Frontal cortex (tissue), 4 donors: ENCODE results near the gene GYG2. TPM values are rescaled to one million over a fixed set of nuclear protein-coding genes. Genes with fewer than 3 reads are reported as not detected.
"Not testable (repeated sequence)": the region's sequence is repeated elsewhere in the genome, so short reads cannot be mapped to it uniquely, and the experiment has no call there.

Experiments used
- DNase-seq, 2 donors: peaks; one replicate each; pipeline ENCODE4 v3.0.0; 2012; ENCODE audit warnings: low spot score in 2 of 2
- FAIRE-seq: peaks from 2 replicates; lab custom pipeline; 2012; peaks lifted over from hg19 to GRCh38; lab: Jason Lieb, UNC
- total RNA-seq: library from RNA; depleted of rRNA; stranded (reverse); fragments of >200 nt; gene quantifications from one replicate; pipeline ENCODE4 v1.2.3, GENCODE V29; 2014
- donor health status: control.
- donor health status: control.
- donor health status: control.

The GYG2 gene
- 4.1 TPM for total RNA-seq

DNA sequence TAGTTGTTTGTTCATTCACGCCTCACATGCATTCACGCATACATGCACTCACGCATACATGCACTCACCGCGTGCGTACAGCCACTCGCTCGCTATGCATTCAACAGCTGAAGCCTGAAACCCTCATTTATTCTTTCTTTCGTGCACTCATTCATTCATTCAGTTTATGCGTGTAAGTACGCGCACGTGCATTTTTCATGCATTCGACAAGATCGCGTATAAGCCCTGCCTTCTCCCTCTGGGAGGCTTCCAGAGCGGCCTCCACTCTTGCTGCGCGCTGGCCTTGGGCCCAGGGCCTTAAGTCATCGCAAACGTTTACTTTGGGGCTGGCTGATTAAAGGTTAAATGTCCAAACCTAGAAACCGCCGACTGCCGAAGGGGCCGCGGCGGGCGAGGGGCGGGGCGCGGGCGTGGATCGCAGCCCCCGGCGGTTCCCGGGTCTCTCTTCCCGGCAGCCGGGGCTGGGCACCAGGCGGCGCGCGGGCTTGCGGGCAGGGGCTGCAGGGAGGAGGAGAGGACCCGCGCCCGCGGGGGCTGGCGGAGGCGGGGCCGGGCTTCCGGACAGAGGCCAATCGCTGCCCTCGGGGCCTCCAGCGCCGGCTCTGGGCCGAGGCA is at the start of gene GYG2:
Gene GYG2 (plus strand): TSS at position 587 of the 615 bp plus-strand sequence. CDS start 1,259 bp downstream, outside the sequence.
- FAIRE-seq = no peak
- DNase-seq = no peak

DNA sequence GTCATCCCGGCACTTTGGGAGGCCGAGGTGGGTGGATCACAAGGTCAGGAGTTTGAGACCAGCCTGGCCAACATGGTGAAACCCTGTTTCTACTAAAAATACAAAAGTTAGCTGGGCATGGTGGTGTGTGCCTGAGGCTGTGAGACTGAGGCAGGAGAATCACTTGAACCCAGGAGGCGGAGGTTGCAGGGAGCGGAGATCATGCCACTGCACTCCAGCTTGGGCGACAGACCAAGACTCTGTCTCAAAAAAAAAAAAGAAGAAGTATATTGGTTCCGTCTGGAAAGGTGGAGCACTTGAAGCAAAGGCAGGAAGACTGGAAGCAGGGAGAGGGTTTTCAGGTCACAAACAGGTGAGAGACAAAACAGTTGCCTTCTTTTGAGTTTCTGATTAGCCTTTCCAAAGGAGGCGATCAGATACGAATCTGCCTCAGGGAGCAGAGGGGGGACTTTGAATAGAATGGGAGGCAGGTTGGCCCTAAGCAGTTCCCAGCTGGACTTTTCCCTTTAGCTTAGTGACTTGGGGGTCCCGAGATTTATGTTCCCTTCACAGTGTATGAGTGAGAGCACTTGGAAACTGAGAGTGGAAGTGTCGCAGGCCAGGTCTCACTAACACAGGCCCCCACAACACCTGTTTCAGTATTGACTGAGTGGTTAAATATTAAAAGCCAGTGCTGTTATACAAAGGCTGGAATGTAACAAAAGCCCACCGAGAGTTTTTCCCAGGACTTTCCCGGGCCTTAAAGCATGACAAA is 48.1 kb upstream of the GYG2 start:
- DNase-seq, FAIRE-seq: not testable (repeated sequence)

DNA sequence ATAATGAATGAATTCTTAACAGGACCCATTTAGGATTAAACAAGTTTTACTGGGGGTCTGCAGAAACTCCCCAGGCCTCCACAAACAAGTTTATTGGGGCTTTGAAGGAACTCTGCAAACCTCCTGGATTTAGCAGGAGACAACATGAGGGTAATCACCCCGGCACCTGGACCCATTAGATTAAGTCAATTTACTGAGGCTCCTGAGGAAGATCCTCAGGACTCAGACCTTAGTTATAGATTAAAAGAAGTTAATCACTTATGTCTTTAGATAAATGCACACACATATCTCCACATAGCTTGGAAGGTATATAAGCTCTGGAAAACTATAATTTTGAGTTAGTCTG is 47.5 kb upstream of the GYG2 start:
- FAIRE-seq = no peak
- DNase-seq = no peak

DNA sequence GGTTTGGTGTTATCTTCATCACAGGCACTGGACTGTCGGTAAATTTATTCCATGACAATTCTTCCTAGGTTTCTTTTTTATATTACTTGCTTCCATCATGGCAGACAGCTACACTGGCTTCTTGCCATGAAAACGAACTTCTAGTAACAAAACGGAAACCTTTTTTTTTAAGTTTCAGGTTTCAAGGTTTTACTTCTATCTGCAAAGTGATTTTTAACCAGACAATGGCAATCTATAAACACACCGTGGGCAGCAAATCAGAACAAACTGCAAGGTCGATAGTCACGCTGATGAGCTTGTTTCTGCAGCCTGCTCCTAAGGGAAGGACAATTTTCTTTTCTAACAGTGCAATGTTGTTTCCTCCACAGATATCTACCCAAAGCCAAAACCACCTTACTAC is 47.0 kb upstream of the GYG2 start:
- DNase-seq = no peak
- FAIRE-seq = no peak

DNA sequence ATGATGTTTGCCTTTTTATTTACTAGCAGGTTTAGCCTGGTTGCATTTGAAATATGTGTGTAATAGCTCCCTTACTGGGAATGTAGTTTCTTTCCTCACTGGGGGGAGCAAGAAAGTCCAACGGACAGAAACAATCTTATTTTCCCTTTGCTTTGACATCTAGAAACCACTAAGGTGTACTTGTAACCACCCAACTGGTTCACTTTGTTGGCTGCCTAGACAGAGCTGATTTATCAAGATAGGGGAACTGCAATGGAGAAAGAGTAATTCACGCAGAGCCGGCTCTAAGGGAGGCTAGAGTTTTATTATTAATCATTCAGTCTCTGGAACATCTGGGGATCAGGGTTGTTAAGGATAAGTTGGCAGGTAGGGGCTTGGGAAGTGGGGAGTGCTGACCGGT is 46.6 kb upstream of the GYG2 start:
- FAIRE-seq = no peak
- DNase-seq = no peak

DNA sequence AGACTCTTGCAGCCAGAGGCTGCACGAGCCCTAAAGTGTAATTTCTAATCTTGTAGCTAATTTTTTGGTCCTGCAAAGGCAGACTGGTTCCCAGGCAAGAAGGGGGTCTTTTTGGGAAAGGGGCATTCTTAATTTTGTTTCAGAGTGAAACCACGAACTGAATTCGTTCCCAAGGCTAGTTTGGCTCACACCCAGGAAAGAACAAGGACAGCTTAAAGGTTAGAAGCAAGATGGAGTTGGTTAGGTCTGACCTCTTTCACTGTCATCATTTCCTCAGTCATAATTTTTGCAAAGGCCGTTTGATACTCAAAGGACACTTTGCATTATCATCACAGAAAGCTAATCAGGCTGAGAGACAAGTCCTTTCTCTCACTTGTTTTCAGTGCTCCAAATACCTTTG is 46.0 kb upstream of the GYG2 start:
- no peak for DNase-seq
- FAIRE-seq = no peak

DNA sequence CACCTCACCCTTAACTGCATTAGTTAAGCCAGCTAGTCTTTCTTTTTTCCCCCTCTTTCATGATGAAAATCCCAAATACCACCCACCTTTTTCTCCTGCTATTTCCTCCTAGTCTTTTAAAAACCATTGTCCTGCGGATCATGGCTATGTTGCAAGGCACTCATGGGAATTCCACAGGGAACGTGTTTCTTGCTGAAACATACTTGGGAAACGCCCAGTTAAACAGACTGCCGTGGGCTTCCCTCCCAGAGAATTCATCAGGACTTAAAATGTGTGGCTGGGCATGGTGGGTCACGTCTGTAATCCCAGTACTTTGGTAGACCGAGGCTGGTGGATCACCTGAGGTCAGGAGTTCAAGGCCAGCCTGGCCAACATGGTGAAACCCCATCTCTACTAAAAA is 44.7 kb upstream of the GYG2 start:
- DNase-seq (no peak), FAIRE-seq (no peak)

DNA sequence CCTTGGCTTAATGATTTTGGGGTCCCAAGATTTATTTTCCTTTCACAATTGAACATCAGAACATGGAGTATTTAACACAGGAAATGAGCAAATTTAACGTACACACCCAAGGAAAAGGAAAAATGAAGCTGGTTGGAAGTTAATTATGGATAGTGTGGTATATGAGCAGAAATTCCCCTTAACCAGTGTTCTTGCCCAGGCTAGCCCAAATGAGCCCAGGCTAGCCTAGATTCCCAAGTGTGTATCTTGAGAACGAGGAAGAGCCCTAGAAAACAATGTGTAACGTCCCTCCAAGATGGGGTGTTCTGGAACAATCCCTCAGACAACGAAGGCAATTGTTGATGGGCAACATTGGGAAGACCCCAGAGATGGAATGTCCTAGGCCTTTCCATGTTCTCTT is 43.2 kb upstream of the GYG2 start:
- FAIRE-seq = no peak
- no peak for DNase-seq

DNA sequence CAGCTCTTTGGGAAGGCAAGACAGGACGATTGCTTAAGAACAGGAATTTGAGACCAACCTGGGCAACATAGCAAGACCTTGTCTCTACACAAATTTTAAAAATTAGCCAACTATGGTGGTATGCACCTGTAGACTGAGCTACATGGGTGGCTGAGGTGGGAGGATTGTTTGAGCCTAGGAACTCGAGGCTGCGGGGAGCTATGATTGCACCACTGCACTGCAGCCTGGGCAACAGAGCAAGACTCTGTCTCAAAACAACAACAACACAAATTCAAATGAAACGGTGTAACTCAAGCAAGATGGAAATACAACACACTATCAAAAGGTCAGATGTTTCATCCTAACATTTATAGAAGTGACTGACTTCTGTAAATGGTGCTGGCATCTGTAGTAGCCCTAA is 39.8 kb upstream of the GYG2 start:
- no peak for FAIRE-seq
- no peak for DNase-seq

DNA sequence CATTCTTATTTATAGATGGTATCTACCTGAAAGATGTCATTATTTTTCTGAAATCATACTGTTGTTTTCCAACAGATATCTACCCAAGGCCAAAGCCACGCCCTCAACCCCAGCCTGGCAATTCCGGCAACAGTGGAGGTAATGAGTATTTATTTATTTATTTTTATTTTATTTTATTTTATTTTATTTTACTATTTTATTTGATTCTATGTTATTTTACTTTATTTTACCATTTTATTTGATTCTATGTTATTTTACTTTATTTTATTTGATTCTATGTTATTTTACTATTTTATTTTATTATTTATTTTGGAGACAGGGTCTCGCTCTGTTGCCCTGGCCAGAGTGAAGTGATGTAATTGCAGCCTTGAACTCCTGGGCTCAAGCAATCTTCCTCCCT is 39.2 kb upstream of the GYG2 start:
- peak; percentile 6 for FAIRE-seq
- DNase-seq = no peak

DNA sequence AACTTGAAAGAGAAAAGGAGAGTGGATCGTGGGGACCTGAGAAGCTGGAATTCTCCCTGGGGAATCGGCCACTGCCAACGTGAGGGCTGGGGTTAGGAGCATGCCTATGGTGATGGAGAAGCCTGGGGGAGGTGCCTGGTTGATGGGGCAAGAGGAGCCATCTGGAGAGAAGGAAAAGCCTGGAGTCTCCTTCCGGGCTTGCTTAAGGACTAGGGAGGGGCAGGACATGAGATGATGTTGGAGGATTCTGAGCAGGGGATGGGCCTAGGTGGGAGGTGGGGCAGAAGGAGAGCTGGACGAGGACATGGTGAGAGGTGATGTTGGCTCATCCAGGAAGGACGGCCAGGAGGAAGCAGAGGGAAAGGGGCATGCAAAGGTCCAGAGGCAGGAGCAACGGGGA is 35.0 kb upstream of the GYG2 start:
- no peak for DNase-seq
- FAIRE-seq = no peak

DNA sequence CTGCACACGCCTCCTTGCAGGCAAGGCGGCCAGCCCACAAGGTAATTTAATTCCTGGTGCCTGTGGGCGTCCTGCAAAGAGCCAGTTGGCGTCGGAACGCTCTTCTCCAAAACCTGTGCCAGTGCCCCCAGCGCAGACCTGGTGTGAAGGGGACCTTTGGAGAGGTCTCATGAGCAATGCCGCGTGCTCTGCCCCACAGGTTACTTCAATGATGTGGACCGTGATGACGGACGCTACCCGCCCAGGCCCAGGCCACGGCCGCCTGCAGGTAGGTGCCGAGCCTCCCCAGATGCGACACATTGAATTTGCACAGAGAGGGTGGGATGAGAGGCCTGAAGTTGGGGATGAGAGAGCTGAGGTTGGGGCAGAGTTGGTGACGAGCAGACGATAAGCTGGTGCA is 34.4 kb upstream of the GYG2 start:
- FAIRE-seq = no peak
- DNase-seq = no peak

DNA sequence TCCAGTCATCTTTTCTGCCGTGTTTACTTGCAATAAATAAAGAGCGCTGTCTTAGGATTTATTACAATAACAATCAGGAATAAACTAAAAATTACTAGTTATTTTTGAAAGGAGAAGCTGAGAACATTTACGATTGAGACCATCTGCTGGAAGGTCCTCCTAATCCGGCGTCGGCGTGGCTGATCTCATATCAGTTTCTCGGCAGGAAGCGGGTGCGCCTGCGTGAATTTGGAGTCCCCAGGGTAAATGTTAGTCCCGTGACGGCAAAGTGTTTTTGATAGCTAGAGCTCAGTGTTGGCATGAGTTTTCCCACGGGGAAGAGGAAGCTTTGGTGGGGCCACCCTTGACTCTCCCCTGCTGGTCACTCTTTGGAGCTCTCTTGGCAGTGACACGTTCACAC is 31.9 kb upstream of the GYG2 start:
- not testable (repeated sequence) for DNase-seq, FAIRE-seq

DNA sequence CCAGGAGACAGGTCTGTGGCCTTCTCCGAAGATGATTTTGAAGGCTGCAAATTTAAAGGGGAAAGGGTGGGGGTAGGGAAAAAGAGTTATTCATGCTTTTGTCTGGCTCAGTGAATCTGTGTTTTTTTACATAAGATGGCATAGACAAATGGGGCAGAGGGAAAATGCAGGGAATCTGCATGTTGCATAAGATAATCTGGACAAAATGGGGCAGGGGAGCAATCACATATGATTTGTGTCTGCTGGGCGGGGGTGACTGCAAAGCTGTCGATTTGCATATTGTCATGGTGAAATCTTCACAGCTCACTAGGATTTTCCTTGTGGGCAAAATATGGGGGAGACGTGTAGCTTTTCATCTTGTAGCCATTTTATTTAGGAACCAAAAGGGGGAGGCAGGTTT is 29.4 kb upstream of the GYG2 start:
- DNase-seq (no peak), FAIRE-seq (no peak)

DNA sequence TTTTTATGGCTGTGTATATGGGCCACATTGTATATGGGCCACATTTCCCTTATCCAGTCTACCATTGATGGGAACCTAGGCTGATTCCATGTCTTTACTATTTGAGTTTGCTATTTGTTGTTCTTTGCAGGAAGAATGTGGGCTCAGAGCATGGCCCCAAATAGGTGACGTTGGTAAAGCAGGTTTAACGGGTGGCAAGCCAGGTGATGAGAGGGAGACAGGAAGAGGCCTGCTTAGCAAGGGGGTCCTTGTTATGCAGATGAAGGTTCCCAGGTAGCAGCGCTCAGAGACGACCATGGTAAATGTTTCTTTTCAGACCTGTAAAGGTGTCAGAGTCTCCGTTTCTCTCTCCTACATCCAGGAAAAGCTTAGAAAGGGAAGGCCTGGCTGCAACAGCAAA is 28.8 kb upstream of the GYG2 start:
- DNase-seq, FAIRE-seq: not testable (repeated sequence)

DNA sequence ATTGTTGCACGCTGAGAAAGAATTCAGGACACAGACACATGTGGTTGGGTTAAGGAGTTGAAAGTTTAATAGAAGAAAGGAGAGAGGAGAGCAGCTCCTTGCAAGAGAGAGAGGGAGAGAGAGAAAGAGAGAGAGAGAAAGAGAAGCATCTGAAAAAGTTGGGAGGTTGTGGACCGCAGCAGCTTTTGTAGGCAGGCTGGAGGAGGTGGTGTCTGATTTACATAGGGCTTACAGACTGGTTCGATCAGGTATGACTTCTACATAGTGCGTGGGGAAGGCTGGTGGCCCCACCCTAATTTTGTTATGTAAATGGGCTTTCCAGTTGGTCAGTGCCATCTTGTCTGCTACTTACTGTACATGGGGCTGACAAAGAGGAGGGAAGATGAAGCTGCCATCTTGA is 27.5 kb upstream of the GYG2 start:
- DNase-seq (no peak), FAIRE-seq (no peak)

DNA sequence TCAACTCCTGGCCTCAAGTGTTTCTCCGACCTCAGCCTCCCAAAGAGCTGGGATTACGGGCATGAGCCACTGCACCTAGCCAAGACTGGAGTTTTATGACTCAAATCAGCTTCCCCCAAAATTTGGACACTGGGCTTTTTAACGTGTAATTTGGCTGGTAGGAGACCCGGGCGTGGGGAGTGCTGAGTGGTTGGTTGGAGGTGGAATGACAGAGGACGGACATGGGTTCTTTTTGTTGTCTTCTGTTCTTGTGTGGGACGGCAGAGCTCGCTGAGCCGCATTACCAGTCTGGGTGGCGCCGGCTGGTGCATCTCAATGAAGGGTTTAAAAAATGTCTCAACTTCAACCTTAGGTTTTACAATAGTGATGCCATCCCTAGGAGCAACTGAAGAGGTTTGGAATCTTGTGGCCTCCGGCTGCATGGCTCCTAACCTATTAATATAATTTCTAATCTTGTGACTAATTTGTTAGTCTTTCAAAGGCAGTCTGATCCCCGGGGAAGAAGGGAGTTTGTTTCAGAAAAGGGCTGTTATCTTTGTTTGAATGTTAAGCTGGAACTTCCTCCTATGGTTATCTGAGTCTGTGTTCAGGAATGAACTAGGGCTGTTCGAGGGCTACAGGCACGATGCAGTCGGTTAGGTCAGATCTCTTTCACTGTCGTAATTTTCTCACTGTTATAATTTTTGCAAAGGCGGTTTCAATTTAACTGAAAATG is 26.2 kb upstream of the GYG2 start:
- not testable (repeated sequence) for FAIRE-seq

DNA sequence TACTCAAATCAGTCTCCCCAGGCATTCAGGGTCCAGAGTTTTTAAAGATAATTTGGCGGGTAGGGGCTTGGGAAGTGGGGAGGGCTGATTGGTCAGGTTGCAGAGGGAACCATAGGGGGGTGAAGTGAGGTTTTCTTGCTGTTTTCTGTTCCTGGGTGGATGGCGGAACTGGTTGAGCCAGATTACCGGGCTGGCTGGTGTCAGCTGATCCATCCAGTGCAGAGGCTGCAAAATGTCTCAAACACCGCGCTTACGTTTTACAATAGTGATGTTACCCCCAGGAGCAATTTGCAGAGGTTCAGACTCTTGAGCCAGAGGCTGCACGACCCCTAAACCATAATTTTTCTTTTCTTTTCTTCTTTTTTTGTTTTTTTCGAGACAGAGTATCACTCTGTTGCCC is 25.2 kb upstream of the GYG2 start:
- FAIRE-seq = not testable (repeated sequence)

More for the DNA sequence above, 26.2 kb upstream of the GYG2 start:
- DNase-seq = not testable (repeated sequence)

DNA sequence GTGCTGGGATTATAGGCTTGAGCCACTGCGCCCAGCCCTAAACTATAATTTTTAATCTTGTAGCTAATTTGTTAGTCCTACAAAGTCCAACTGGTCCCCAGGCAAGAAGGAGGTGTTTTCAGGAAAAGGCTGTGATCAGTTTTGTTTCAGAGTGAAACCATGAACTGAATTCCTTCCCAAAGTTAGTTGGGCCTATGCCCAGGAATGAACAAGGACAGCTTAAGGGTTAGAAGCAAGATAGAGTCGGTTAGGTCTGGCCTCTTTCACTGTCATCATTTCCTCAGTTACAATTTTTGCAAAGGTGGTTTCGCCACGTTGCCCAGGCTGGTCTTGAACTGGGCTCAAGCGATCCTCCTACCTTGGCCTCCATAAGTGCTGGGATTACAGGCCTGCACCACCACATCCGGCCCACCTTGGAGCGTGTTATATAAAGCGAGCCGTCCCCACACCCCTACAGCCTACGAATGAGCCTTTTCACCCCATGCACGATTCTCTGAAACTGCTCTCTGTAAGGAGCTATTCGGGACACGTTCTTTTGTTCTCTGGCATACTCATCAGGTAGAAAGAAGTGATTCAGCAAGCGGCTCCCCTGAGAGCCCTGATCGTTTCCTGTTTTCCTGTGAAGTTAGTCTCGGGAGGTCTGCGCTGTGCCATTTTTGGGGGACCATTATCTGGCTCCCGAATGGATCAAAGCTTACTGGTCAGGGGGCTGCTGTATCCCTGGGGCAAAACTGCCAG is 24.5 kb upstream of the GYG2 start:
- DNase-seq, FAIRE-seq: not testable (repeated sequence)

More for the DNA sequence above, 25.2 kb upstream of the GYG2 start:
- not testable (repeated sequence) for DNase-seq

DNA sequence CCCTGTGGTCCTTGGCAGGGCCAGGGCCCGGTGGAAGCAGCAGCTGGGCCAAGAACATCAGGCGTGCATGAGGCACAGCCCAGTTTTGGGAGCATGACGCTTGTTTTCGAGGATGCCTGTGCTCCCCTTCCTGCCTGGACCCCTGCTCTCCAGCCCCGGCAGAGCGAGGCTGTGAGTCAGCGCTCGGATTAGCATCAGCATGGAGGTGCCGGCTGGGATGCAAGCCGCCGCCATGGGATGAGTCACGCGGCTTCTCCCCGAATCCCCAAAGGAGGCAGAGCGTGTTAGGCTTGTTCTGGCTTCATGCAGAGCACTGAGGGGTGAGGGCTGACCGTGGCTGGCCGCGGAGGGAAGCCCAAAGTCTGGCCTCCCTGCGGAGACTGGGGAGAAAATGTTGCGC is 23.9 kb upstream of the GYG2 start:
- FAIRE-seq, DNase-seq: not testable (repeated sequence)
